ENCODE measurements around the gene XAB2.

DNA sequence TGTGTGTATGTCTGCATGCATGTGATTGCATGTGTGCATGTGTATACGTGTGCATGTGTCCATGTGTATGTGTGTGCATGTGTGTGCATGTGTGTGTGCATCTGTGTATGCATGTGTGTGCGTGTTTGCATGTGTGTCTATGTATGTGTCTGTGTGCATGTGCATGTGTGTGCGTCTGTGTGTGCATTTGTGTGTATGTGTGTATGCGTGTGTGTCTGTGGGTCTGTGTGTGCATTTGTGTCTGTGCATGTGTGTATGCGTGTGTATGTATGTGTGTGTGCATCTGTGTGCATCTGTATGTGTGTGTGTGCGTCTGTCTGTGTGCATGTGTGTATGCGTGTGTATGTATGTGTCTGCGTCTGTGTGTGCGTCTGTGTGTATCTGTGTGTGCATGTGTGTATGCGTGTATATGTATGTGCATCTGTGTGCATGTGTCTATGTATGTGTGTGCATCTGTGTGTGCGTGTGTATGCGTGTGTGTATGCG, 10.6 kb upstream of the XAB2 start:
- no peak for TF ChIP-seq CTCF (IDR thresholded peaks at IDR 0.05; ENCODE audit: poor library complexity)
- no peak for TF ChIP-seq EZH2 (IDR thresholded peaks at IDR 0.05; ENCODE audit: borderline replicate concordance)
- TF ChIP-seq EZH2phosphoT487 (IDR thresholded peaks at IDR 0.05; ENCODE audit: low read depth, severe bottlenecking, unreplicated experiment): no peak
